ENCODE results near the gene FAT1.

GRCh38 chr4:186749611-186750281 lies 26.1 kb upstream of the FAT1 start:
- TF ChIP-seq POLR2A (IDR thresholded peaks at IDR 0.05; ENCODE audit: low read length) (no peak), GATA1 (IDR thresholded peaks at IDR 0.05; ENCODE audit: low read depth, low read length) (no peak)

Data from erythroblast (primary cell).